ENCODE measurements around the gene LCE1A. TPM values are rescaled to one million over a fixed set of nuclear protein-coding genes. Genes with fewer than 3 reads are reported as not detected.

LCE1A gene
- polyA plus RNA-seq, 1 of the 3 experiments (the other 2 are of a cell fraction): not detected

DNA sequence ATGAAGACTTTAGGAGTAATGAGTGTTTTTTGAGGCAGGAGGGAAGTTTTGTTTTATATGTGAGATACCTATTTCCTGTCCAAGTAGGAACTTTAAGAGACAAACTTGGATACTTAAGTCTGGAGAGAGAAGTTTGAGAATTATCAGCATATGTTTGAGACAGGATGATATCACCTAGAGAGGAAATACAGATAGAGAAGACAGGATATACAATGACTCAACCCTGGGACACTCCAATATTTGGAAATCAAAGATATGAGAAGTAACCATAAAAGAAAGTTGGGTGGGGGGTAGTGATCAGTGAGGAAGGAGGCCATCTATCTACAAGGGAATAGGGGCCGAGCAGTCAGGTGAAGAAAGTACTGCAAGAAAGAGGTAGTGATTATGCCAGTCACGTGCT lies 39.0 kb downstream of the LCE1A start:
- Histone ChIP-seq H3K27me3 (ENCODE audit: insufficient read depth) (no peaks in the 10 kb centered on the region; the same call in 1 of the 2 replicates), H3K9me2 (no peaks in the 10 kb centered on the region), H3K79me2 (ENCODE audit: insufficient read depth) (no peaks in the 10 kb centered on the region), H3K9ac (no peak overlapping the region), H3K9me3 (no peaks in the 10 kb centered on the region), H2AFZ (ENCODE audit: low read depth) (no peak overlapping the region), H3K4me1 (ENCODE audit: control insufficient read depth in 1 of 2, insufficient read depth in 2 of 2, low read depth in 1 of 2, low read length in 1 of 2) (no peaks in the 10 kb centered on the region), H3F3A (replicated peaks; ENCODE audit: insufficient read depth) (peaks cover 4% of the 10 kb centered on the region), H3K27ac (ENCODE audit: low read depth in 2 of 2, low read length in 1 of 2) (no peak overlapping the region), H3K4me2 (no peak overlapping the region), H4K20me1 (ENCODE audit: insufficient read depth) (no peaks in the 10 kb centered on the region), H3K36me3 (replicated peaks in 1 of 2; ENCODE audit: control insufficient read depth in 1 of 2, insufficient read depth in 2 of 2, low read length in 1 of 2) (no peaks in the 10 kb centered on the region), H3K4me3 (ENCODE audit: low read depth in 2 of 2, low read length in 1 of 2) (no peak overlapping the region)
- no peak for DNase-seq
- 3% methylated on average over 2 of the region's 2 CpGs for WGBS (ENCODE audit: low lambda C conversion rate)
- no peak for TF ChIP-seq RAD21 (IDR thresholded peaks at IDR 0.05; ENCODE audit: low read length)
- TF ChIP-seq TAF1 (IDR thresholded peaks at IDR 0.05; ENCODE audit: borderline replicate concordance, low read depth, low read length): no peak
- no peak for TF ChIP-seq CHD2 (IDR thresholded peaks at IDR 0.05; ENCODE audit: low read length, partially characterized antibody)
- TF ChIP-seq, protein P1, sequence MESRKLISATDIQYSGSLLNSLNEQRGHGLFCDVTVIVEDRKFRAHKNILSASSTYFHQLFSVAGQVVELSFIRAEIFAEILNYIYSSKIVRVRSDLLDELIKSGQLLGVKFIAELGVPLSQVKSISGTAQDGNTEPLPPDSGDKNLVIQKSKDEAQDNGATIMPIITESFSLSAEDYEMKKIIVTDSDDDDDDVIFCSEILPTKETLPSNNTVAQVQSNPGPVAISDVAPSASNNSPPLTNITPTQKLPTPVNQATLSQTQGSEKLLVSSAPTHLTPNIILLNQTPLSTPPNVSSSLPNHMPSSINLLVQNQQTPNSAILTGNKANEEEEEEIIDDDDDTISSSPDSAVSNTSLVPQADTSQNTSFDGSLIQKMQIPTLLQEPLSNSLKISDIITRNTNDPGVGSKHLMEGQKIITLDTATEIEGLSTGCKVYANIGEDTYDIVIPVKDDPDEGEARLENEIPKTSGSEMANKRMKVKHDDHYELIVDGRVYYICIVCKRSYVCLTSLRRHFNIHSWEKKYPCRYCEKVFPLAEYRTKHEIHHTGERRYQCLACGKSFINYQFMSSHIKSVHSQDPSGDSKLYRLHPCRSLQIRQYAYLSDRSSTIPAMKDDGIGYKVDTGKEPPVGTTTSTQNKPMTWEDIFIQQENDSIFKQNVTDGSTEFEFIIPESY (IDR thresholded peaks at IDR 0.05; ENCODE audit: borderline replicate concordance, low read depth): no peak
- TF ChIP-seq NRF1 (IDR thresholded peaks at IDR 0.05; ENCODE audit: low read depth, low read length): no peak
- TF ChIP-seq JUND (IDR thresholded peaks at IDR 0.05): no peak
- no peak for TF ChIP-seq NFIC (IDR thresholded peaks at IDR 0.05; ENCODE audit: borderline replicate concordance)
- TF ChIP-seq SMC3 (IDR thresholded peaks at IDR 0.05; ENCODE audit: low read depth, low read length): no peak
- no peak for TF ChIP-seq RFX5 (IDR thresholded peaks at IDR 0.05; ENCODE audit: low read length)
- TF ChIP-seq FOXJ3 (CRISPR knock-in tag; IDR thresholded peaks at IDR 0.05): no peak
- TF ChIP-seq TEAD4 (IDR thresholded peaks at IDR 0.05; ENCODE audit: borderline replicate concordance, insufficient read depth): no peak
- ChIA-PET POLR2A (no interaction called here), CTCF (no interaction called here)

DNA sequence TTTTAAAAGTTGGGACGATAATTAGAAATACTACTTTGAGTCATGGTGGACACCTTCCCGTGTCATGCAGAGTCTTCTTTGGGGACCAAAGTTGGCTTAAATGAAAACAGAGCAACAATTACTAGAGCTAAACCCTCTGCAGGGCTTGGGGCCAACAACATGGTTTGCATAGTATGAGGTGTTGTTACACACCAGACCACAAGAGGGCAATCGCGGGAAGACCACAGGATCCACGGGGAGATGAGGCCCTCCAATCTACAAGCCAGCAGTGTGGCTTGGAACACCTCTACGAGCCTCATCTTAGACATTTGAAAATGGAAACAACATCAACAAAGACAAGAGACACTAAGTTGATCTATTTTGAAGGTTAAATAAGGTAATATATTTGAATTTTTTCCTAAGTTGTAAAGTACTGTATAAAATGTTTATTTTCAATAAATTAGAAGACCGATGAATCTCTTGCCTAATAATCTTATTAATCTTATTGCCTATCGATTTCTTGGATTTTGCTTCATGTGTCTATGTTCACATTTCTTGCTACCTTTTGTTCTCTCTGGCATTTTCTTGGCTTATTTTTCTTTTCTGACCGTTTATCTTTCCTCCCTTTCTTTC lies 42.6 kb downstream of the LCE1A start:
- no peak overlapping the region for H3K27ac ChIP-seq (ENCODE audit: low read depth in 2 of 2, low read length in 1 of 2)
- ChIA-PET CTCF (interaction anchor here (0.6 to 2.4 kb wide), 16 partner anchors 8 to 354 kb away, joined by 3 to 21 read pairs (median 4); partner anchors contain the start of genes LCE7A and SMCP), POLR2A (no interaction called here)
- no peaks in the 10 kb centered on the region for H3K79me2 ChIP-seq (ENCODE audit: insufficient read depth)
- peaks cover 14% of the 10 kb centered on the region for H3F3A ChIP-seq (replicated peaks; ENCODE audit: insufficient read depth)
- no peaks in the 10 kb centered on the region for H3K9me2 ChIP-seq
- H3K4me3 ChIP-seq (ENCODE audit: low read depth in 2 of 2, low read length in 1 of 2): no peak overlapping the region
- no peaks in the 10 kb centered on the region for H4K20me1 ChIP-seq (ENCODE audit: insufficient read depth)
- H3K9me3 ChIP-seq: no peaks in the 10 kb centered on the region
- DNase-seq: peak; percentile 65
- no peaks in the 10 kb centered on the region for H3K36me3 ChIP-seq (replicated peaks in 1 of 2; ENCODE audit: control insufficient read depth in 1 of 2, insufficient read depth in 2 of 2, low read length in 1 of 2)
- WGBS (ENCODE audit: low lambda C conversion rate): 10% methylated on average over 9 of the region's 9 CpGs
- peaks cover 0 to 3% of the 10 kb centered on the region in 2 experiments; a peak in 1 of 4 replicates for H3K4me1 ChIP-seq (ENCODE audit: control insufficient read depth in 1 of 2, insufficient read depth in 2 of 2, low read depth in 1 of 2, low read length in 1 of 2)
- no peaks in the 10 kb centered on the region; the same call in 1 of the 2 replicates for H3K27me3 ChIP-seq (ENCODE audit: insufficient read depth)
- H2AFZ ChIP-seq (ENCODE audit: low read depth): 0 out of 2 replicates have a peak overlapping the region, but pooled peaks have one; percentile 1
- H3K4me2 ChIP-seq: no peak overlapping the region
- H3K9ac ChIP-seq: no peak overlapping the region
- TF ChIP-seq YY1 (IDR thresholded peaks at IDR 0.05; ENCODE audit: low read depth) (no peak), IRF3 (IDR thresholded peaks at IDR 0.05; ENCODE audit: low read depth, low read length) (no peak), RAD21 (IDR thresholded peaks at IDR 0.05; ENCODE audit: low read length) (peak; percentile 60), RCOR1 (IDR thresholded peaks at IDR 0.05; ENCODE audit: low read length) (no peak), SMC3 (IDR thresholded peaks at IDR 0.05; ENCODE audit: low read depth, low read length) (peak; percentile 74), MAX (IDR thresholded peaks at IDR 0.05; ENCODE audit: low read depth) (no peak), TEAD4 (IDR thresholded peaks at IDR 0.05; ENCODE audit: borderline replicate concordance, insufficient read depth) (no peak), CTCF (IDR thresholded peaks at IDR 0.05) (peak; percentile 85), ELF1 (IDR thresholded peaks at IDR 0.05) (no peak)
